Measurements from ENCODE around the gene POR. TPM values are rescaled to one million over a fixed set of nuclear protein-coding genes. Genes with fewer than 3 reads are reported as not detected.

Gene POR
- total RNA-seq, result 74.0 and 88.0 TPM in 2 replicates

DNA sequence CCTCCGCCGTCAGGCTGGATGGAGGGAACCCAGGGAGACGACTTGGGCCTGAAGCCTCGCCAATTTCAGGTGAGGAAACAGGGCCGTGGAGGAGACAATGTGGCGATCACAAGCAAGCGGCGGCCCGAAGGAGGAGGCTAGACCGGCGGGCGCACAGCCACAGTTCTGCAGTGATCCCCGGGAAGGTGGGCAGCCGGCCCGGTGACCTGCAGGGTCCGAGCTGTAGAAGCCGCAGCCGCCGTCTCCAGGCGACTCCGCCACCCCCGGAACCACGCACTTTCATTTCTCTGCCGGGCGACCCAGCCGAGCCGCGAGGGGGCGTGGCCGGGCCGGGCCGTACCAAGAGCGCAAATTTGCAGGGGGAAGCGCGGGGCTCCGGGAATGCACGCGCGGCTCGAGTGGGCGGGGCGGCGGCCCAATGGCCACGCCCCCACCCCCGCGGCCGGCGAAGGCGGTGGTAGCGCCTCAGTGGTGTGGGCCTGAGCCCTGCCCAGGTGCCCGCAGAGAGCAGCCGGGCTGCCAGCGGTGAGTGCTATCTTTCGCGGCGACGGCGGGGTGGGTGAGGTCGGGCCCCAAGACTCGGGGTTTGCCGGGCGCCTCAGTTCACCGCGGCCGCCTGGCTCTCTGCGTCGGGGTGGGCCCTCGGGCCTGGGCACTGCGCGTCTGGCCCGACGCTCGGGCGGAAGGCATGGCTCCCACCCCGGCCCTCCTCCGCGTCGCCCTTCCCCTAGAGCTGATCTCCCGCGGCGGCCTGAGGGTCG, at the start of gene POR:
TSS of gene POR (plus strand) at position 501 of the 761 bp plus-strand sequence. CDS start 38,847 bp downstream, outside the sequence.
- Histone ChIP-seq H3K36me3 (ENCODE audit: control insufficient read depth, insufficient read depth, low read length) (no peaks in the 10 kb centered on the region), H3K4me3 (ENCODE audit: low read depth, low read length) (peak within 1 kb of the TSS; percentile 77), H3K27me3 (ENCODE audit: control insufficient read depth, insufficient read depth, low read length) (no peaks in the 10 kb centered on the region)
- TF ChIP-seq, protein P1, sequence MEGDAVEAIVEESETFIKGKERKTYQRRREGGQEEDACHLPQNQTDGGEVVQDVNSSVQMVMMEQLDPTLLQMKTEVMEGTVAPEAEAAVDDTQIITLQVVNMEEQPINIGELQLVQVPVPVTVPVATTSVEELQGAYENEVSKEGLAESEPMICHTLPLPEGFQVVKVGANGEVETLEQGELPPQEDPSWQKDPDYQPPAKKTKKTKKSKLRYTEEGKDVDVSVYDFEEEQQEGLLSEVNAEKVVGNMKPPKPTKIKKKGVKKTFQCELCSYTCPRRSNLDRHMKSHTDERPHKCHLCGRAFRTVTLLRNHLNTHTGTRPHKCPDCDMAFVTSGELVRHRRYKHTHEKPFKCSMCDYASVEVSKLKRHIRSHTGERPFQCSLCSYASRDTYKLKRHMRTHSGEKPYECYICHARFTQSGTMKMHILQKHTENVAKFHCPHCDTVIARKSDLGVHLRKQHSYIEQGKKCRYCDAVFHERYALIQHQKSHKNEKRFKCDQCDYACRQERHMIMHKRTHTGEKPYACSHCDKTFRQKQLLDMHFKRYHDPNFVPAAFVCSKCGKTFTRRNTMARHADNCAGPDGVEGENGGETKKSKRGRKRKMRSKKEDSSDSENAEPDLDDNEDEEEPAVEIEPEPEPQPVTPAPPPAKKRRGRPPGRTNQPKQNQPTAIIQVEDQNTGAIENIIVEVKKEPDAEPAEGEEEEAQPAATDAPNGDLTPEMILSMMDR (IDR thresholded peaks at IDR 0.05; ENCODE audit: insufficient read depth, low read length, poor library complexity, severe bottlenecking), result no peak
- DNase-seq (ENCODE audit: low read depth), result peak; percentile 37

DNA sequence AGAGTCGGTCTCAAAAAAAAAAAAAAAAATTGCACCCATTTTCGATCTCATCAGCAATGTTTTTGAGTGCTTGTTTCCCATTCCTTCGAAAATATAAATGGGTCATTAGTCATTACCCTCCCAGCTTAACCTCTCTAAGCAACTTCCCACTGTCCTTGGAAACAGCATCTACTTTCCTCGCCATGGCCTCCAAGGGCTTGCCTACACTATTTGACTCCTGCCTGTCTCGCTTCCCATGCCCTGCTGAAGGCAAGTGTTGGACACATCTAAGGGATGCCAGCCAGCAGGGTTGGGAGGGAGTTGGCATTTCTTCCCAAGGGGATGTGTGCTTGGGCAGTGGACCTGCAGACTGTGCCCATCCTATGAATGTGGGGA, 48.9 kb upstream of the POR start:
- DNase-seq (ENCODE audit: low read depth), result no peak
- Histone ChIP-seq H3K36me3 (ENCODE audit: control insufficient read depth, insufficient read depth, low read length) (no peaks in the 10 kb centered on the region), H3K27me3 (ENCODE audit: control insufficient read depth, insufficient read depth, low read length) (no peaks in the 10 kb centered on the region), H3K4me3 (ENCODE audit: low read depth, low read length) (no peak overlapping the region)
- TF ChIP-seq, protein P1 (IDR thresholded peaks at IDR 0.05; ENCODE audit: insufficient read depth, low read length, poor library complexity, severe bottlenecking), result no peak

DNA sequence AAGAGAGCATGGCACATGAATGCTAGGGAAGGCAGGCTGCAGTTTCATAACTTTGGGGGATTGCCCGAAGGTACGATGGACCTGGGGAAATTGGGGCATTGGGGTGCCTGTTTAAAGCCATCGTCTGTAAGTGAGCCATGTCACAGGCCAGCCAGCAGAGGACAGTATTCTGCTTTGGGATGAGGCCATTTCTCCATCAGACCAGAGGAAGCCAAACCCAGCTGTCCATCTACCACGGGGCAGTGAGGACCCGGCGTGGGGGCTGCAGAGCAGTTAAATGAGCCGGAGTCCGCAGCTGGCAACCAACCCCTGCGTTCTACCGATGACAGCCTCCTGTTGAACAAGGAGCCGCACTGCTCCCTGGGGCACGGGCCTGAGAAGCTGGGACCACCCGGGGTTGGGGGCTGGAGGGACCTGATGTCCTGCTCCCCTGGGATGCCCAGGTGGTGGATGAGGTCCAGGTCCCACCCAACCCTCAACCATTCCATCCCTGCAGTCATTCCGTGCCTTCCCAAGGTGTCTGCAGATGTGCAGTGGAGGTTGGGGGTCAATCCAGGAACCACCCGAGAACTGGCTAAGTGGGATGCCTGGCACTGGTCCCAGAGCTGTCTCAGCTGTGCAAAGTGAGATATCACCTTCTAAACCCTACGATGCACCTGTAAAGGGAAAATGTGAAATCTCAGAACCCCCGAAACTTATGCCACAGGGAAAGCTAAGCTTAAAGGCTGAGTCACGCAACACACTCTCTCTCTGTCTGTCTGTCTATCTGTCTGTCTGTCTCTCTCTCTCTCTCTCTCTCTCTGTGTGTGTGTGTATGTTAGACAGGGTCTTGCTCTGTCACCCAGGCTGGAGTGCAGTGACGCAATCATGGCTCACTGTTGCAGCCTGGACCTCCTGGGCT, 48.2 kb upstream of the POR start:
- DNase-seq (ENCODE audit: low read depth), result no peak
- Histone ChIP-seq H3K27me3 (ENCODE audit: control insufficient read depth, insufficient read depth, low read length) (no peaks in the 10 kb centered on the region), H3K4me3 (ENCODE audit: low read depth, low read length) (no peak overlapping the region), H3K36me3 (ENCODE audit: control insufficient read depth, insufficient read depth, low read length) (no peaks in the 10 kb centered on the region)
- TF ChIP-seq, protein P1 (IDR thresholded peaks at IDR 0.05; ENCODE audit: insufficient read depth, low read length, poor library complexity, severe bottlenecking), result peak; percentile 98

DNA sequence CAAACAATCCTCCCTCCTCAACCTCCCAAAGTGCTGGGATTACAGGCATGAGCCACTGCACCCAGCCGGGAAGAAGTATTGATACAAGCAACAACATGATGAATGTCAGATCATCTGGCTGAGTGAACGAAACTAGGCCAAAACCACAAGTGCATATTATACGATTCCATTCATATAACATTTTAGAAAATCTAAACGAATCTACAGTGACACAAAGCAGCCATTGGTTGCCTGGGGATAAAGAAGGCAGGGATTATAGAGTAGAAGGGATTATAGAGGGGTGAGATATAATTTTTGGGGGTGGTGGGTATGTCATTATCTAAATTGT, 47.6 kb upstream of the POR start:
- TF ChIP-seq, protein P1 (IDR thresholded peaks at IDR 0.05; ENCODE audit: insufficient read depth, low read length, poor library complexity, severe bottlenecking), result no peak
- H3K36me3 ChIP-seq (ENCODE audit: control insufficient read depth, insufficient read depth, low read length), result no peaks in the 10 kb centered on the region
- DNase-seq (ENCODE audit: low read depth), result no peak
- H3K27me3 ChIP-seq (ENCODE audit: control insufficient read depth, insufficient read depth, low read length), result no peaks in the 10 kb centered on the region
- no peak overlapping the region for H3K4me3 ChIP-seq (ENCODE audit: low read depth, low read length)

DNA sequence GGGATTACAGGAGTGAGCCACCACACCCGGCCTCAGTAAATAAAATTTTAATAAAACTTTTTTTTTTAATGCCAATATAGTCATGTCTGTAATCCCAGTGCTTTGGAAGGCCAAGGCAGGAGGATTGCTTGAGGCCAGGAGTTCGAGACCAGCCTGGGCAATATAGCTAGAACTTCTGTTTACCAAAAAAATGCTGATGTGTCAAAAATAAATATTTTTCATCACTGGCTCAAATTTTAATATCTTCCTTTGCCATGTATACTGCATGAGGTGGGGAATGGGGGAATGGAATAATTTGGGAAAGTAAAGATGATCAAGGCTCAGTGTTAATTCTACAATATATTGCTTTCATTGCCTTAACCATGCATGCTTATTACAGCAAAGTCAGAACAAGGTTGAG, 46.8 kb upstream of the POR start:
- Histone ChIP-seq H3K36me3 (ENCODE audit: control insufficient read depth, insufficient read depth, low read length) (no peaks in the 10 kb centered on the region), H3K27me3 (ENCODE audit: control insufficient read depth, insufficient read depth, low read length) (no peaks in the 10 kb centered on the region), H3K4me3 (ENCODE audit: low read depth, low read length) (no peak overlapping the region)
- no peak for DNase-seq (ENCODE audit: low read depth)
- TF ChIP-seq, protein P1 (IDR thresholded peaks at IDR 0.05; ENCODE audit: insufficient read depth, low read length, poor library complexity, severe bottlenecking), result no peak
